Umbilical cord (tissue), 1 donor: ENCODE results near the gene NUDT15. TPM values are rescaled to one million over a fixed set of nuclear protein-coding genes. Genes with fewer than 3 reads are reported as not detected.

Experiments
- total RNA-seq: library from RNA; depleted of rRNA; stranded (reverse); fragments of >200 nt; gene quantifications from one replicate; pipeline ENCODE4 v1.2.3, GENCODE V29; 2014; ENCODE audit warnings: low replicate concordance; ENCODE audit not compliant: insufficient read depth

NUDT15 gene
- total RNA-seq, 1 donor from 2014 or later = 7.7 TPM

Other genes with a start within 250 kb of the NUDT15 start
- 40.4 TPM for gene SUCLA2, start 36.5 kb upstream of the NUDT15 start, total RNA-seq
- gene MED4, start 57.4 kb downstream of the NUDT15 start, total RNA-seq = 25.3 TPM
- 141 TPM for gene ITM2B, start 195.5 kb downstream of the NUDT15 start, total RNA-seq